IPS-18a (cell line): ENCODE data around the gene CDK14.

Source experiments
- H3K27ac ChIP-seq: one replicate; pipeline ENCODE4 v1.5.1; 2013; ENCODE audit warnings: low read length
- H3K27me3 ChIP-seq: one replicate; pipeline ENCODE4 v1.6.1; 2013; ENCODE audit warnings: mild to moderate bottlenecking, low read length; ENCODE audit not compliant: control insufficient read depth, insufficient read depth
- H3K36me3 ChIP-seq: one replicate; pipeline ENCODE4 v1.6.1; 2013; ENCODE audit warnings: low read depth, low read length; ENCODE audit not compliant: control insufficient read depth
- H3K4me1 ChIP-seq: one replicate; pipeline ENCODE4 v1.6.1; 2013; ENCODE audit warnings: low read depth, low read length; ENCODE audit not compliant: control insufficient read depth
- H3K4me3 ChIP-seq: one replicate; pipeline ENCODE4 v1.5.1; 2013; ENCODE audit warnings: low read length
- H3K9ac ChIP-seq: one replicate; pipeline ENCODE4 v1.6.1; 2013; ENCODE audit warnings: mild to moderate bottlenecking, low read length, moderate library complexity
- H3K9me3 ChIP-seq: one replicate; pipeline ENCODE4 v1.6.1; 2013; ENCODE audit warnings: low read depth, low read length; ENCODE audit not compliant: control insufficient read depth

Gene CDK14

DNA sequence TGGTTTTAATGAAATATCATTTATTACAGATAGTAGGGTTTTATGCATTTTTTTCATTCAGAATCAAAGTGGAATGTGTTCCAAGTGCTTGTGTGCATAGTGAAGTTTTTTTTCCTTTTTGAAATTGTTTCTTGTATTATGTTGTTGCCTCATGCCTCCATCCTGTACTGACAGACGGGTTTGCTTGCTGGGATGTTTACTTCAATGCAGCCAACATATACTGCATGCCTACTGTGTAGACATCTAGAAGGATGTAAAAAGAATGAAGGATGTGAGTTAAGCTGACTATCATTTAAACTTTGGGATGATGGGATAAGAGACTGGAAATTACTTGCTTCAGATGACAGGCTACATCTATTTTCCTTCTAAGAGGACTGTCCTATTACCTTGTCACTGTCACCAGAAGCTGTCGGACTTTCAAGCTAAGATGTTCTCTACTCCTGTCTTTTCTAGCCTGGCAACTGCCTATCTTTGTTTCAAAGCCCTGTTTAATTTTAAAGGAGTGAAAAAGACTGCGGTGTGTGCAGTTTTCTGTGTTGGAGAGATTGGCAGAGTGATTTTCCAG, 243.7 kb downstream of the CDK14 start:
- Histone ChIP-seq H3K36me3 (no peaks in the 10 kb centered on the region), H3K27me3 (no peaks in the 10 kb centered on the region), H3K4me1 (no peaks in the 10 kb centered on the region)

DNA sequence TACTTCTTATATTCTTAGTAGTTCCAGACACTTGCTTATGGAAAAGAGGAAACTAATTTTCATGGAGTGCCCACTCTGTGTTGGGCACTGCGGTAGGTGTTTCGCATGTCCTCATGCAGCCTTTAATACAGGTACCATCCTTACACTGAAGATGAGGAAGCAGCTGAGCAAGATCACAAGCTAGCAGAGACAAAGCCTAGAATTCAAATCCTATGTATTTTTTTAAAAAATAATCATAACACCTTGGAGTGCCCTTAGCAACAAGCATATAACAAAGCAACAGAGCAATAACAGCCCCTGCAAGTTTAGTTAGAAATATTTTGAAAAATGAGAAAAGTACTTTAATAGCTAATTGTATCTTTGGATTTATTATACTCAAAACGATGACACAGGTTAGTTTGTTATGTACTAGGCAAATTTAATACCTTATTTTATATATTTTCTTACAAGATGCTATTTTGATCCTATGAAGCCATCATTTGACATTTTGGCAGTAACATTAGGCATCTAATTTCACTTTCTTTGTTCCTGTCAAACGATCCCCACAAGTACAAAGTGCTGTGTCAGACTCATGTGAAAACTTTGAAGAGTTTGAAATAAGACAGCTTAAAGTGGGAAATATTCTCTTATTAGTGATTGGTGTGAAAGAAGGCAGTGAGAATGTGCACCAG, 245.8 kb downstream of the CDK14 start:
- no peaks in the 10 kb centered on the region for H3K27me3 ChIP-seq
- H3K4me3 ChIP-seq = no peak overlapping the region
- no peak overlapping the region for H3K9ac ChIP-seq
- no peak overlapping the region for H3K27ac ChIP-seq
- no peaks in the 10 kb centered on the region for H3K4me1 ChIP-seq
- H3K36me3 ChIP-seq = no peaks in the 10 kb centered on the region
- H3K9me3 ChIP-seq = no peaks in the 10 kb centered on the region

More for the DNA sequence above, 243.7 kb downstream of the CDK14 start:
- Histone ChIP-seq H3K9me3 (no peaks in the 10 kb centered on the region), H3K4me3 (no peak overlapping the region), H3K9ac (no peak overlapping the region), H3K27ac (no peak overlapping the region)

DNA sequence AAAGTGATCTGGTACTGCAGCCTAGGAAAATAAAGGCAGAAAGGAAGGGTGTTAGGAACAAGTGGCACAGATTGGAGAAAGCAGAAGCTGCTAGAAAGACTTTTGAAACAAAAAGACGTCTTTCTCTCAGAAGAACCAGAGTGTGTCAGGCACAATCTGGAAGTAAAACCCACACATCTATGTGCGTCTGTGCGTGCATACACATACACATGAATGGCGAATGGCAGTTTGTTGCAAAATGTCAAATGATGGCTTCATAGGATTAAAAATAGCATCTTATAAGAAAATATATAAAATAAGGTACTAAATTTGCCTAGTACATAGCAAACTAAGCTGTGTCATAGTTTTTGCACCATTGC, 246.3 kb downstream of the CDK14 start:
- no peak overlapping the region for H3K9ac ChIP-seq
- H3K27ac ChIP-seq = no peak overlapping the region
- no peak overlapping the region for H3K4me3 ChIP-seq
- H3K36me3 ChIP-seq = no peaks in the 10 kb centered on the region
- H3K27me3 ChIP-seq = no peaks in the 10 kb centered on the region
- no peaks in the 10 kb centered on the region for H3K4me1 ChIP-seq
- no peaks in the 10 kb centered on the region for H3K9me3 ChIP-seq

DNA sequence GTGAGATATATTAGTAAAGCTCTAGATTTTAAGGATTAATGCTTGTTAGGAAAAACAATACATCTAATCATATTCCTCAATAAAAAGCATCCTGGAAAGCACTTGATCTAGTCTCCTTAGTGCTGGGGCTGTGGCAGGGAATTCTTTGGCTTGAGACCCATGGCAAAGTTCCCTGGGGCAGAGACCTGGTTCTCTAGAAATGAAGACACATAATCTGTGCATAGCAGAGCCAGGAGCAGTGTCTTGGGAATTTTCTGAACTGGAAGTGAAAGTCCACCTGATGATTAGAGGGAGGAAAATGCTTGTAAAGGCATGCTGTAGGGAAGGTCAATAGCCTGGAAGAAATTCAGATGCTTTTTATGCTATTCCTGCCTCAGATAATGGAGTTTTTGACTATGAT, 247.4 kb downstream of the CDK14 start:
- Histone ChIP-seq H3K4me1 (no peaks in the 10 kb centered on the region), H3K9ac (no peak overlapping the region), H3K36me3 (no peaks in the 10 kb centered on the region), H3K4me3 (no peak overlapping the region), H3K9me3 (no peaks in the 10 kb centered on the region), H3K27ac (no peak overlapping the region), H3K27me3 (no peaks in the 10 kb centered on the region)

DNA sequence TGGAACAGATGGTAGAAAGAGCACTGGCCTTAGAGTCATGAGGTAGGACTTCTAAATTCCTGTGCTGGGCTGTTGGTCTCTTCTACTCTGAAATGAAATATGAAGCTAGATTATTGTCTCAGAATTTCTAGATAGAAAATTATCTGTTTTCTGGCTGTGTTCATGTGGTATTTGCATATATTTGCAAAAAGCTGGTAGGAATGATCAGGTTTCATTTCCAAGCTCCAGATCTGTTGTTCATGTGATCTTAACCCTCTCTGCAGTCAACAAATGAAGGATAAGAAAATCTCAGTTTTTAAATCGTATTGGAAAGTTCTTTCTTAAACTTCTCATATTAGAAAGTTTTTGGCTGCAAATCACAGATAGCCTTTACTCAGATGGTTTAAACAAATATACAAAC, 248.3 kb downstream of the CDK14 start:
- Histone ChIP-seq H3K4me1 (peaks cover 4% of the 10 kb centered on the region), H3K27me3 (no peaks in the 10 kb centered on the region), H3K9ac (no peak overlapping the region), H3K9me3 (no peaks in the 10 kb centered on the region), H3K4me3 (no peak overlapping the region), H3K27ac (no peak overlapping the region), H3K36me3 (no peaks in the 10 kb centered on the region)

DNA sequence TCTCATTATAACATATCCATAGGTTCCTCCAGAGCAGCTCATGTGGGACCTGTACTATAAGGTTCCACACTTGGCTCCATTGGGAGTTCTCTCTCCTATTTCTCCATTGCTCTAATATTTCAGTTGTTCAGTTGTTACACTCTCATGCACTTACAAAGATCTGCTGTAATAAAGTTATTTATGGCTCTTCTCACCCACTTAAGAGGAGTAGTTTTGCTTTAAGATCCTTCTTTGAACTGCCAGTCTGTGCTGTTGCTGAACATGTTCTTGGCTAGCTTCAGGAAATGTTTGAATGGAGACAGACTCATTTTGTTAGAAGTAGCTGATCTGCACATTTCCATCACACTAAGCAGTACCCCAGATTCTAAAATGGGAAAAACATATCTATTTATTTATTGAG, 250.1 kb downstream of the CDK14 start:
- Histone ChIP-seq H3K9ac (no peak overlapping the region), H3K4me1 (peaks cover 4% of the 10 kb centered on the region), H3K27me3 (no peaks in the 10 kb centered on the region), H3K4me3 (no peak overlapping the region), H3K9me3 (no peaks in the 10 kb centered on the region), H3K27ac (no peak overlapping the region), H3K36me3 (no peaks in the 10 kb centered on the region)

DNA sequence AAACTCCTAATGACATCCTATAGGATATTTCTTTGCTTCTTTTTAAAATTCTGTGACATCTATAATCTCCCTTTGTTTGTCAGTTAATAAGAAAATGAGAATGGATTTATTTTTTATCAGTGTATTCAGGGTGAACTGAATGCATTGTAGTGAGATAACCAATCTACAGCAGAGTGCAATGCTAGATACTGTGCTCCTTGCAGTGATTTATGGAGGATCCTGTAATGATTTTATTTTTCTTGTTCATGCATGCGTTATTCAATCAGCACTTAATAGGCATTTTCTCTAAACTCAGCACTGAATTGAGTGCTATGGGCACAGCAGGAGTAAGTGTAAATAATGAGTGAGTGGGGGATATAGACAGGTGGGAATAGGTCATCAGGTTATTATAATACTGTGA, 253.9 kb downstream of the CDK14 start:
- H3K4me1 ChIP-seq = peaks cover 4% of the 10 kb centered on the region
- no peaks in the 10 kb centered on the region for H3K27me3 ChIP-seq
- no peaks in the 10 kb centered on the region for H3K9me3 ChIP-seq
- H3K4me3 ChIP-seq = no peak overlapping the region
- H3K27ac ChIP-seq = no peak overlapping the region
- no peak overlapping the region for H3K9ac ChIP-seq
- H3K36me3 ChIP-seq = no peaks in the 10 kb centered on the region

DNA sequence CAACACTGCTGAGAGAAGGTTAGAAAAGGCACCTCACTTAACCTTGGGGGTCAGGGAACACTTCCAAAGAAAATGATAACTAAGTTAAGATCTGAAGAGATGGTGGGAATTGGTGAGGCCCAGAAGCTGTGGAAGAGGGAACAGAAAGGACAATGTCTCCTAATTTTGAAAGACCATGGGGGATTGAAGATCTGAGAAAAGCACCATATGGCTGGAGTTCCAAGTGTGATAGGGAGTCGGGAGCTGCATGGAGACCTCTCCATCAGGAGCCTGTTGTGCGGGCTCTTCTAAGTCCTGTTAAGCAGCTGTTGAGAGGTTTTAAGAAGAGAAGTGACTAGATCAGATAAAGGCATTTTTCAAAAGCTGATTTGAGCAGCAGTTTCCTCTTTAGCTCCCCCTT, 254.3 kb downstream of the CDK14 start:
- no peak overlapping the region for H3K27ac ChIP-seq

DNA sequence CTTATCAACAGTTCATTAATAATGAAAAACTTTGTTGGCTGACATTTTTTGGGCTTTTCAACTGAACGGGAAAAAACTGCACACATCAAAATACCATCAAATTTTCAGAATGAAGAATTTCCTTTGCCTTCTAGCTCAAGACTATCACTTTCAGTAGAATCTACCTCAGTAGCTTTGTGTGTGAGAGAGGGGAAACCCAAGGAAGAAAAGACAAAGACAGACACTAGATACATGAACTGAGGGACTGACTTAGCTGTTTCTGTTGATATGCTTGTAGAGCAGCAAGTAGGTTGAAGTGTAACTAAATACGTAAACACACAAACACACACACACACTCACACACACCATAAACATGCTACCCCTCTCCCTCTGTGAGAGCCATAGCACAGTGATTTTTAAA, 257.1 kb downstream of the CDK14 start:
- Histone ChIP-seq H3K27me3 (no peaks in the 10 kb centered on the region), H3K36me3 (no peaks in the 10 kb centered on the region), H3K9me3 (no peaks in the 10 kb centered on the region), H3K9ac (no peak overlapping the region), H3K4me3 (no peak overlapping the region), H3K4me1 (peaks cover 4% of the 10 kb centered on the region), H3K27ac (no peak overlapping the region)

More for the DNA sequence above, 254.3 kb downstream of the CDK14 start:
- Histone ChIP-seq H3K36me3 (no peaks in the 10 kb centered on the region), H3K4me3 (no peak overlapping the region), H3K9me3 (no peaks in the 10 kb centered on the region), H3K9ac (no peak overlapping the region), H3K27me3 (no peaks in the 10 kb centered on the region), H3K4me1 (peaks cover 4% of the 10 kb centered on the region)

DNA sequence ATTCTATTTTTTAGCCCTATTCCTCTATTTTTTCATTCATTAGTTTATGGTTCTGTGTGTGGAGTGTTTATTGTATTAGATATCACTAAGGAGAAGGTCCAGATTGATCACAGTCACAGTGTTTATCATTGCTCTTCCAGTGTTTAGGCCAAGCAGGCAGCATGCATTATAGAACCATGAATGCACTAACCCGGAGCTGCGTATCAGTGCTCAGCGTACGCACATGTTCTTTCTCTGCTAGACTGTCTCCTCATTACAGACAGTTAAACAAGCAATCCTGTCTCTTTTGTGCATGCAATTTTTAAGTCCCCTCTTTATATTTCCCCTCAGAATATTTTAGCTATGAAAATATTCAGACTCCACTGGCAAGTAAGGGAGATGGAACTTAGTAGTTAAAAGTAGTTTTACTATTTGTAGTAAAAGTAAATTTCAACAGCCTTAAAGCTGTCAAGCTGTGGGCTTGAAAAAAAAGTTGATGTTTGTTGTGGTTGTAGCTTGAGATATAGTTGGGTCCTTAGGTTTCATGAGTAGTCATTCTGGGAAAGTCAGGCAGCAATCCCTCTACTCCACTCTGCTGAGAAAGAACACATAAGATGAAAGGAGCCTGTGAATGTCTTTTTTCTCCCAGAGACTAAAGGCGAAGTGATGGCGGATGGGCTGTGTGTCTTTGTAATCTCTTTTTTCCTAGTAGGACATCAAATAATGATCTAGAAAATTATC, 260.4 kb downstream of the CDK14 start:
- no peak overlapping the region for H3K27ac ChIP-seq
- no peaks in the 10 kb centered on the region for H3K36me3 ChIP-seq
- H3K9ac ChIP-seq = no peak overlapping the region
- H3K27me3 ChIP-seq = no peaks in the 10 kb centered on the region
- H3K4me1 ChIP-seq = no peaks in the 10 kb centered on the region
- no peaks in the 10 kb centered on the region for H3K9me3 ChIP-seq
- no peak overlapping the region for H3K4me3 ChIP-seq

DNA sequence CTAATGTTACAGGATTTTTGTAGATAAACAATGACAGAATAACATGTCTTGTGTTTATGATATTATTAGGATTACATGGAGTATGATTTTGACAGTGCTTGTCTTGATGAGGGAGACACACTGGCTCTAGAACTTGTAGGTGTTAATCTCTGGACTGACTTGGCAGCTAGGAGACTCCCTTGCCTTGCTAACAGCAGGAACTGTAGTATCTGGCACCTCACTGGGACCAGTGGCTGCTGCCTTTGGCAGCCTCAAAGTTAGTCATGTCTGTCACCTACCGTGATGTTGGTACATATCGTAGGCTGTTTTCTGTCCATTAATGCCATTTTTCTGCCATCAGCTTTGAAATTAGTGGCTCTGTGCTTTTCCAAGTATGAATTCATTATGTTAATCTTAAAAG, 261.5 kb downstream of the CDK14 start:
- Histone ChIP-seq H3K9ac (no peak overlapping the region), H3K4me3 (no peak overlapping the region), H3K27me3 (no peaks in the 10 kb centered on the region), H3K4me1 (no peaks in the 10 kb centered on the region), H3K27ac (no peak overlapping the region), H3K9me3 (no peaks in the 10 kb centered on the region), H3K36me3 (no peaks in the 10 kb centered on the region)

DNA sequence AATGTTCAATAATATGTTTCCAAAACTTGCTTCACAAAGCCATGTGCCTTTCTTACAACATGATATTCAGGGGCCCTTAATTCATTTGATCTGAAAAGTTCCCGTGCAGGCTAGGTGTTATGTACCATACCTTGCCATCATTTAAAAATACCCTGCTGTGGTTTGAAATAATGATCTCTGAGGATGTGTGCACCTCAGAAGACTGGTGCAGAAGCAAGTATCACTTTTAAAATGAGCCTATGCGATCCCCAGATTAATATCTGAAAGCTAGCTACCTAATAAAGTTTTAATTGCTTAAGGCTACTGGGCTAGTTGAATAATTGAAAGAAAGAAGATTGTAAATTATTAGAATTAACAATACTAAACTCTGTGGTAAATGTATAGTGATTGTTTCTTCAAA, 262.4 kb downstream of the CDK14 start:
- Histone ChIP-seq H3K4me1 (no peaks in the 10 kb centered on the region), H3K27ac (no peak overlapping the region), H3K27me3 (no peaks in the 10 kb centered on the region), H3K9me3 (no peaks in the 10 kb centered on the region), H3K36me3 (no peaks in the 10 kb centered on the region), H3K9ac (no peak overlapping the region), H3K4me3 (no peak overlapping the region)
